ENCODE measurements around the gene KNCN. TPM values are rescaled to one million over a fixed set of nuclear protein-coding genes. Genes with fewer than 3 reads are reported as not detected.

Gene KNCN
- not detected in 5 replicates for total RNA-seq (2022; extraction: Qiagen RNA extraction; ENCODE audit: low read depth)

DNA sequence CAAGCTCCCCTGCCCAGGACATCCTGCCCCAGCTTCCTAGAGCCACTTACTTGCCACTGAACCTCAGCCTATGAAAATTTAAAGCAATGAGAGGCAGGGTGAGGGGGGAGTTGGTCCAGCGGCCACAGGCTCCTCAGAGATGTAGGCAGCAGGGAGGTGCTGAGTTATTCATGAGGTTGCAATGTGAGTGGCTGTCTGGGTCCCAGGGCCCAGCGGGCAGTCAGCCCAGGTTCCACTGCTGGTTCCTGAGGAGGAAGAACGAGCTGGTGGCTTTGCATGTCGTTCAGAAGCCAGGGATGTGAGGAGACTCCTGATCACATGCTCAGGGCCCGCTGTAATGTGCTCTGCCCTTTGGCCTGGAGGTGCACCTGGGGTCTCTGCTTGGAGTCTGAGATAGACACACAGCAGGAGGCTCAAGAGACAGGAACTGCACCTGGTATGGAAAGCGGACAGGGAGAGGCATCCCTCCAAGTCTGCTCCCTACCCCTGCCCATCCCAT lies at the start of gene KNCN:
KNCN (minus strand) TSS at position 51 of the 499 bp plus-strand sequence. CDS start 432 bp downstream, outside the sequence.

Other genes with a start within 250 kb of the KNCN start
- 34.3 to 44.1 TPM (median 40.6 TPM) in 5 replicates for gene LRRC41, start 248.0 kb downstream of the KNCN start, total RNA-seq (2022; extraction: Qiagen RNA extraction; ENCODE audit: low read depth)
- 387 to 593 TPM (median 418 TPM) in 5 replicates for gene UQCRH, start 247.9 kb downstream of the KNCN start, total RNA-seq (2022; extraction: Qiagen RNA extraction; ENCODE audit: low read depth)
- 11.1 to 13.0 TPM (median 12.1 TPM) in 5 replicates for gene NSUN4, start 210.8 kb downstream of the KNCN start, total RNA-seq (2022; extraction: Qiagen RNA extraction; ENCODE audit: low read depth)
- 0.69 to 1.0 TPM (median 0.77 TPM) in 5 replicates for gene FAAH, start 157.3 kb downstream of the KNCN start, total RNA-seq (2022; extraction: Qiagen RNA extraction; ENCODE audit: low read depth)
- 0.71 to 1.2 TPM (median 1.0 TPM) in 5 replicates for gene DMBX1, start 61.8 kb downstream of the KNCN start, total RNA-seq (2022; extraction: Qiagen RNA extraction; ENCODE audit: low read depth)
- gene MKNK1, start 52.6 kb upstream of the KNCN start, total RNA-seq (2022; extraction: Qiagen RNA extraction; ENCODE audit: low read depth): 16.1 to 20.4 TPM (median 17.6 TPM) in 5 replicates
- 3.4 to 4.8 TPM (median 4.2 TPM) in 5 replicates for gene MOB3C, start 65.2 kb upstream of the KNCN start, total RNA-seq (2022; extraction: Qiagen RNA extraction; ENCODE audit: low read depth)
- 31.9 to 34.0 TPM (median 33.4 TPM) in 5 replicates for gene ATPAF1, start 116.7 kb upstream of the KNCN start, total RNA-seq (2022; extraction: Qiagen RNA extraction; ENCODE audit: low read depth)
- gene TEX38, start 120.2 kb upstream of the KNCN start, total RNA-seq (2022; extraction: Qiagen RNA extraction; ENCODE audit: low read depth): 0.13 TPM in 1 of 5 replicates, not detected in the others
- 20.4 to 30.0 TPM (median 27.4 TPM) in 5 replicates for gene EFCAB14, start 167.5 kb upstream of the KNCN start, total RNA-seq (2022; extraction: Qiagen RNA extraction; ENCODE audit: low read depth)
- gene CYP4B1, start 247.4 kb upstream of the KNCN start, total RNA-seq (2022; extraction: Qiagen RNA extraction; ENCODE audit: low read depth): not detected in 5 replicates

All from A549 treated with RU486 at 1 μM for 4 hours (cell line).